B cell (primary cell): ENCODE data around the gene SRP14. TPM values are rescaled to one million over a fixed set of nuclear protein-coding genes. Genes with fewer than 3 reads are reported as not detected.
A peak's percentile ranks its signal among the peaks of the same experiment; 100 is the strongest.

ENCODE experiments used
- ATAC-seq: fragments of 200-7000 bp; cut with Tn5 transposase; one replicate; pipeline ENCODE4 v1.10.0; 2021; ENCODE audit warnings: low read depth, mild to moderate bottlenecking, moderate number of reproducible peaks, moderate library complexity
- CTCF ChIA-PET: fragments of 350-600 bp; sonication (Branson Sonifier 250); formaldehyde crosslinking; loops from one replicate; lab custom pipeline; 2021; ENCODE audit warnings: antibody characterized with exemption, inconsistent platforms; lab: Charles Lee
- POLR2A ChIA-PET: fragments of 350-600 bp; sonication (Branson Sonifier 250); formaldehyde crosslinking; loops from one replicate; lab custom pipeline; 2021; ENCODE audit warnings: antibody characterized with exemption; lab: Charles Lee
- DNase-seq: peaks from one replicate; pipeline ENCODE4 v3.0.0; 2013
- H2AFZ ChIP-seq: 2 replicates; pipeline ENCODE4 v1.6.1; 2012; ENCODE audit warnings: mild to moderate bottlenecking, low read depth, low read length; ENCODE audit not compliant: insufficient read depth, poor library complexity, severe bottlenecking
- H3K27ac ChIP-seq, 2 donors: 1 replicate in 1 of 2; 2 replicates in 1 of 2; pipeline ENCODE4 v1.5.1; 2012 to 2013; ENCODE audit warnings: low read length in 2 of 2, mild to moderate bottlenecking in 2 of 2, moderate library complexity in 1 of 2
- H3K27me3 ChIP-seq, 4 experiments: fragments of 200-600 bp in 1 of 4; sonication (generic) in 1 of 4; replicated peaks in 1 of 4; 1 replicate in 2 of 4; 2 replicates in 2 of 4; pipeline versions ENCODE4 v1.6.1 to v1.7.0; 2013 to 2016; ENCODE audit warnings: low read length in 3 of 4, mild to moderate bottlenecking in 2 of 4, mixed read lengths in 1 of 4, moderate library complexity in 1 of 4; ENCODE audit not compliant: insufficient read depth in 4 of 4, control insufficient read depth in 3 of 4; ENCODE audit errors: control extremely low read depth in 1 of 4
- H3K36me3 ChIP-seq, 2 experiments: replicated peaks in 1 of 2; 1 replicate in 1 of 2; 2 replicates in 1 of 2; pipeline versions ENCODE4 v1.6.1 to v1.7.1; 2013; ENCODE audit warnings: low read length in 1 of 2; ENCODE audit not compliant: insufficient read depth in 2 of 2, control insufficient read depth in 1 of 2; ENCODE audit errors: control extremely low read depth in 1 of 2, extremely low read depth in 1 of 2
- H3K4me1 ChIP-seq, 2 donors: fragments of 200-600 bp in 1 of 2; sonication (generic) in 1 of 2; 1 replicate in 1 of 2; 2 replicates in 1 of 2; pipeline versions ENCODE4 v1.5.1 to v1.6.1; 2013 to 2017; ENCODE audit warnings: low read length in 2 of 2; ENCODE audit not compliant: control insufficient read depth in 2 of 2, insufficient read depth in 2 of 2
- H3K4me2 ChIP-seq: replicated peaks from 2 replicates; pipeline ENCODE3; 2012; ENCODE audit warnings: mild to moderate bottlenecking, low read depth, low read length; ENCODE audit not compliant: poor library complexity, severe bottlenecking
- H3K4me3 ChIP-seq, 5 experiments: fragments of 200-600 bp in 1 of 5; sonication (generic) in 1 of 5; 1 replicate in 3 of 5; 2 replicates in 2 of 5; pipeline versions ENCODE4 v1.5.1 to v1.7.0; 2011 to 2016; ENCODE audit warnings: low read length in 4 of 5, mild to moderate bottlenecking in 4 of 5, low read depth in 2 of 5, control low read depth in 1 of 5, moderate library complexity in 1 of 5; ENCODE audit not compliant: insufficient read depth in 1 of 5; ENCODE audit errors: control extremely low read depth in 1 of 5, extremely low read depth in 1 of 5
- H3K79me2 ChIP-seq: fragments of 200-600 bp; sonication (generic); one replicate; pipeline ENCODE4 v1.6.0; 2016; ENCODE audit warnings: low read length; ENCODE audit not compliant: control insufficient read depth, insufficient read depth
- H3K9ac ChIP-seq: fragments of 200-600 bp; sonication (generic); 2 replicates; pipeline ENCODE4 v1.6.1; 2017; ENCODE audit warnings: mild to moderate bottlenecking, low read length, moderate library complexity
- H3K9me3 ChIP-seq, 3 donors: one replicate each; pipeline versions ENCODE4 v1.6.1 to v1.7.1; 2013; ENCODE audit warnings: low read length in 2 of 3; ENCODE audit not compliant: control insufficient read depth in 2 of 3, insufficient read depth in 1 of 3; ENCODE audit errors: control extremely low read depth in 1 of 3
- H4K20me1 ChIP-seq: 2 replicates; pipeline ENCODE4 v1.6.0; 2012; ENCODE audit warnings: mild to moderate bottlenecking, low read length; ENCODE audit not compliant: insufficient read depth, control insufficient read depth, poor library complexity, severe bottlenecking
- H3K27ac Mint-ChIP-seq: one replicate; pipeline ENCODE4 v1.8.0; 2021; ENCODE audit warnings: mixed read lengths
- H3K27me3 Mint-ChIP-seq: one replicate; pipeline ENCODE4 v1.8.0; 2021; ENCODE audit warnings: mixed read lengths
- H3K4me1 Mint-ChIP-seq: one replicate; pipeline ENCODE4 v1.8.0; 2021; ENCODE audit warnings: mixed read lengths
- H3K4me3 Mint-ChIP-seq: one replicate; pipeline ENCODE4 v1.8.0; 2021; ENCODE audit warnings: mixed read lengths
- H3K9me3 Mint-ChIP-seq: one replicate; pipeline ENCODE4 v1.8.0; 2022; ENCODE audit warnings: mixed read lengths; ENCODE audit not compliant: insufficient read depth
- CTCF ChIP-seq: fragments of 200-600 bp; IDR thresholded peaks from one replicate; pipeline ENCODE4 v1.8.0; 2022; ENCODE audit warnings: antibody characterized with exemption, mild to moderate bottlenecking
- EZH2 ChIP-seq: IDR thresholded peaks from 2 replicates; pipeline ENCODE4 v1.6.1; 2012; ENCODE audit warnings: borderline replicate concordance, low read depth, mild to moderate bottlenecking, moderate library complexity, low read length; ENCODE audit not compliant: insufficient read depth, poor library complexity, severe bottlenecking
- WGBS: methylation state at CpG from one replicate; pipeline ENCODE4 v1.1.5; 2013; ENCODE audit warnings: missing lambda C conversion rate; ENCODE audit not compliant: insufficient coverage; 5-methylcytosine and 5-hydroxymethylcytosine counted together
- intact Hi-C: fragments of 100-400 bp; cut with micrococcal nuclease; formaldehyde crosslinking; loops from one replicate; pipeline ENCODE4 v1.10.0; 2022
- polyA plus RNA-seq: library from polyadenylated mRNA; depleted of rRNA; stranded (reverse); fragments of >200 nt; gene quantifications from 2 replicates; pipeline ENCODE4 v1.2.3, GENCODE V29; 2012
- total RNA-seq, 2 donors: library from RNA; stranded (reverse); fragments of 120-200 nt in 1 of 2; gene quantifications; 1 replicate in 1 of 2; 2 replicates in 1 of 2; pipeline versions ENCODE4 v1.2.3 to v1.2.4, GENCODE V29; 2013 to 2022

The SRP14 gene
- total and polyA plus RNA-seq, 2 donors (not counting 1 experiment from before 2014, with no cell fraction given) = 120 to 131 TPM

- no CpG with 5 or more reads among the region's 6 CpGs for WGBS
- H3K9me3 Mint-ChIP-seq = no peaks in the 10 kb centered on the region
These were observed 13.6 kb upstream of the SRP14 start for GRCh38 chr15:40052604-40053003.

More at GRCh38 chr15:40052604-40053003, 13.6 kb upstream of the SRP14 start:
- no peak overlapping the region for H3K4me2 ChIP-seq
- Mint-ChIP-seq H3K4me3 (no peak overlapping the region), H3K4me1 (peaks cover 74% of the 10 kb centered on the region), H3K27ac (peak overlapping the region; percentile 94), H3K27me3 (no peaks in the 10 kb centered on the region)
- TF ChIP-seq CTCF = no peak
- TF ChIP-seq EZH2 = no peak
- ChIA-PET CTCF (interaction anchor here (0.9 to 5.6 kb wide), 11 partner anchors 21 to 222 kb away, joined by 3 to 92 read pairs (median 4); partner anchors contain the start of gene BMF), POLR2A (interaction anchor here (0.6 to 5.3 kb wide), 5 partner anchors 17 to 111 kb away, joined by 3 to 67 read pairs (median 4); partner anchors contain the start of gene BMF)
- no peak overlapping the region for H3K4me3 ChIP-seq
- peaks cover 10% of the 10 kb centered on the region for H3K79me2 ChIP-seq
- no peaks in the 10 kb centered on the region for H4K20me1 ChIP-seq
- DNase-seq = no peak
- H3K4me1 ChIP-seq = peaks cover 65 to 67% of the 10 kb centered on the region in 2 donors
- no peak overlapping the region for H2AFZ ChIP-seq
- H3K27ac ChIP-seq = no peak overlapping the region
- no peak for ATAC-seq
- intact Hi-C loops = no loop called here
- H3K36me3 ChIP-seq = no peaks in the 10 kb centered on the region
- H3K27me3 ChIP-seq = no peaks in the 10 kb centered on the region
- no peak overlapping the region for H3K9ac ChIP-seq
- peaks cover 0 to 3% (median 0%) of the 10 kb centered on the region in 3 donors for H3K9me3 ChIP-seq
